Hematopoietic multipotent progenitor cell treated with erythropoietin and hydrocortisone succinate and interleukin-3 and kit ligand, for 17 days (in vitro differentiated cells): ENCODE data around the gene MAP3K2.
A peak's percentile ranks its signal among the peaks of the same experiment; 100 is the strongest.

ENCODE experiments used
- DNase-seq: peaks from one replicate; pipeline ENCODE4 v3.0.0-alpha.2; 2015; ENCODE audit warnings: low spot score

The MAP3K2 gene

GRCh38 chr2:127407091-127407490, 19.3 kb upstream of the MAP3K2 start:
- no peak for DNase-seq

DNA sequence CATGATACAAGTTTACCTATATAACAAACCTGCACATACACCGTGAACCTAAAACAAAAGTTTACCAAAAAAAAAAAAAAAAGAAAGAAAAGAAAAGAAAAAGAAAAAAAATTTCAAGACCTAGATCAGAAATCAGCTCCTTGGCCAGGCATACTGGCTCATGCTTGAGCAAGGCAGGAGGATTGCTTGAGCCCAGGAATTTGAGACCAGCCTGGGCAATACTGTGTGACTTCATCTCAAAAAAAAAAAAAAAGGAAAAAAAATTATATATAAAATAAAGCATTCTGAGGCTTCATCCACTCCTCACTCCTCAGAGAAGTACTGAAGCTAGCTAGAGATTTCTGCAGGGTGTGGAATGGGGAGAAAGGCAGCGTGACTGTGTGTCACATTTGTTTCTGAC, 18.7 kb upstream of the MAP3K2 start:
- no peak for DNase-seq

- DNase-seq, result no peak
Measured at GRCh38 chr2:127405255-127405610, 17.5 kb upstream of the MAP3K2 start.

DNA sequence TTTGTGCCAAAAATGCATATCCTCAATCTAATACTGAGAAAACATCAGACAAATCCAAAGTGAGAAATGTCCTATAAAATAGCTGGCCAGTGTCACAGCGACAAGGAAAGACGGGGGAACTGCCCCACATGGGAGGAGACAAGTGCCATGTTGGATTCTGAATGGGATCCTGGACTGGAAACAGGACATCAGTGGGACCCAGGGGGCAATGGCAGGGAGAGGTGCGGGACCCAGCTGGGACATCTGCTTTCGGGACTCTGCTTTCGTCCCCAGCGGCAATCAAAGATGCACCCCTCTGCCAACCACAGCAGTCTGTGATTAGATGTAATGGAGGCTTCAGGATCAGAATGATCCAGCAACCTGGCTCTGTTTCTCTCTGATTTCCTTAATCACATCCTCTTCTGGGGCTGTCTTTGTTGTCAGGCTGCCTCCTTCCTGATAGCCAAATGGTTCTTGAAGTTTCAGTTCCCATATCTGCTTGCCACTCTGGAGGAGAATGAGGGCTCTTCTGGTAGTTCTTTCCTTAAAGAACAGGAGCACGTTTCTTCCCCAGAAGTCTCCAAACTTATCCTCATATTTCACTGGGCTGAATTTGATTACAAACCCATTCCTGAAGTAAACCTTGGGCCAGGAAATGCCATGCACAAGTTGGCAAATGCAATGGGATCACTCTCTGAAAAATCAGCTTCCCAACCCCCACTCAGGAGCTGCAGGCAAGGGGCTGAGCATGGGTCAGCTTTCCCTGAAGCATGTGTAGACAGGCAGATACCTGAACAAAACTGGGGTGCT, 16.9 kb upstream of the MAP3K2 start:
- no peak for DNase-seq

DNA sequence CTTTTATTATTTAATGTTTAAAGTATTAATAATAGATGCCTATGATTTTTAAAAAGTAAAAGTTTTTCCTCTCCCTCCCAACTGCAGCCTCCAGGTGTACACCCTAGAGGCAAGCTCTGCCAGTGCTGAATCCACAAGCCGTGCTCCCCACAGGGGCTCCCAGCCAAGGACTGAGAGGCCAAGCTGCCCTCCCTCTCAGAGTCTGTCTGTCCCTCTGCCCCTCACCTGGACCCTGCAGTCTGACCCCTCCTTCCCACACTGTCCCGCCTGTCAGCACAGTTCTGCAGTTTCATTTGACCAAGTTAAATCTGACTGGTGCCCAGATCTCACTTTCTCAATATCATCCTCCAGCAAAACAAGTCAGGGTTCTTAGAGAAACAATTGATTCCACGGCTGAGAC, 15.7 kb upstream of the MAP3K2 start:
- DNase-seq, result no peak

DNA sequence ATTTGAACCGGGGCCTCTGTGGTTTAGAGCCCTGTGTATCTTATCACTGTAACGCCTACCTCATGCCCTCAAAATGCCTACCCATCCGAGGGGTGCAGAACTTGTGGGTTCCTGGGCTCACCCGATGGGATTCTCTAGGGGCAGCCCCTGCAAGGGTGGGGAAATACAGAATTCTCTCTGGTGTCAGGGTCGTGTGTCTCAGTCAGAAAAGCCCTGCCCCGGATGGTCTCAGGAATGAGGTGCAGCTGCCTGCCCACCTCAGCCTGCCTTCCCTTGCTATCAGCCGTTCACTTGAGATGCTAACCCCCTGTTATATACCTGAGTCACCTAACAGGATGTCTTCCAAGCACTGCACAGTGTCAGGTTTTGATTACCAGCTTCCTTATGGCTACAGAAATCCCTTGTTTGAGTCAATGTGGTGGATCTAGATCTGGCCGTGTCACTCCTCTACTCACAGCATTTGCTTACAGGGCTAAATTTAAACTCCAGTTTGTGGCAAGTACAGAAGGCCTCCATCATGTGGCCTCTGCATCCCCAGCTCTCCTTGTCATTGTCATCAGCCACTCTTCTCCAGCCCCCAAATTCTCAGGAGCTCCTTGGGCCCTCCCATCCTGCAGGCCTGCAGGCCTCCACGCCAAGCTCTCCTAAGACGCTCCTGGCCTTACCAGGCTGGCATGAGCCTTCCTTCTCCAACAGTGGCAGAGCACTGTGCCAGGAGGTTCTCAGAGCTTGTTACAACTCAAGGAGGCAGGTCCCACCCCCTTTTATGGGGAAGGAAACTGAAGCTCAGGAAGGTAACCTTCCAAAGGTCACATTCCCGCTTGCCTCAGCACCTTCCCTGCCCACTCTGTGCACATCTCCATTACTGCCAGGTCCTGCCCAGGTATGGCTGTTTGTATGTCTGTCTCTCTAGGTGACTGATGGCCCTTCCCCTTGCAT, 14.3 kb upstream of the MAP3K2 start:
- DNase-seq, result no peak

- no peak for DNase-seq
Measured at GRCh38 chr2:127400897-127401756, 13.4 kb upstream of the MAP3K2 start.

DNA sequence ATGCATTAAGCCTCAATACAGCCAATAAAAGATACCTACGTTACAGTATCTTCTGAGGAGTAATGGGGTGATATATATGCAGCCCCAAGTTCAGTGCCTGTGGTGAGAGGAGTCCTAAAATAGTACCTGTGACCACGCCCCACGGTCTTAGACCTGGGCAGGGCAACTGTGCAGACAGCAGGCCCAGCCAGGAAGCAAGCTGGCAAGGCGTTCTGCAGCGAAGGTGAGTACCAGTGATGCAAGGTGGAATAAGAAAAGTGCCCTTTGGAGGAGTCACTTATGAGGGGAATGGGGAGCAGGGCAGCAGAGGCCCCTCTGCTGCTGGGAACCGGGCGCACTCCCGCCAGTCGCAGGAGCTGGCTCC, 12.7 kb upstream of the MAP3K2 start:
- DNase-seq, result no peak

DNA sequence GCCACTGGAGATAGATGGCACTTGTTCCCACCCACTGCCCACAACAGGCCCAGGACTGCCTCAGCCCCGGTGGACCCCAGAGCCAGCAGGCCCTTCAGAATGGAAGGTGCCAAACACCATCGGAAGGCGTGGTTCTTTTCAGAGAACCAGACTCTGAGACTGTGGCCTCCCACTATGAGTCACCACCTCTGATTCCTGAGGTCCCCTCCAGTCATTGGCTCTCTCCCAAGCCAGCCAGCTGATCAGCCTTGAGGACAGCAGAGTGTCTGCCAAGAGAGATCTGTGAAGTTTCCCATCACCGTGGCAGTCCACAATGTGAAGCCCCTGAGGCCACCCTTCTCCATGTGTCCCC, 10.4 kb upstream of the MAP3K2 start:
- peak; percentile 90 for DNase-seq

DNA sequence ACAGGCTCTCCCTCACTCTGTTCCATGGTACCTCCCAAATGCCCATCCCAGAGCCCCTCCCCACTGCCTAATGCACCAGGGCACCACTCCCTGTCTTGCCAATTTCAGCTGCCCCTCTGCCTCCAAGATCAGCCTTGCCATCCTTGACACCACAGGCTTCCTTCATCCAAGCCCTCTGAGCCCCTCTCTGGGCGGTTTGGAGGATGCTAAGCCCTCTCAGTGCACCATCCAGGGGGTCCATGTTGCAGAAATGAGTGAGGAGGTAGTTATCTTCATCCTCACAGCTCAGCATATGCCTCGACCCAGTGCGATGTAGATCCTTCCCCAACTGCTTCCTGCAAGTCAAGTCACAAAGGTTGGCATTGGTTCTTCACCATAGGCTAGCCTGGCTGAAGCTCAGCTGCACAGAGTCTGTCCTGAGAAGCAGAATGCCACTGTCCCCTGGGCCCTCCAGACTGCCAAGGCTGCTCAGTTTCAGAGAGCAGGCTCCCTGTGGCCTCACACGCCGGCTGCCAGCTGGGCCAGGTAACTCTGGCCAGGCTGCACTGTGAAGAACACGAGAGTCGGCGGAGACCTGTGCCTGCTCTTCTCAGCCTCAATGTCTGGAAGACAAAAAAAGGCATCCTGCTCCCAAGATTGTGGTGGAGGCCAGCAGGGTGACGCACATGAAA, 9.9 kb upstream of the MAP3K2 start:
- no peak for DNase-seq

GRCh38 chr2:127394492-127394891, 6.7 kb upstream of the MAP3K2 start:
- no peak for DNase-seq

DNA sequence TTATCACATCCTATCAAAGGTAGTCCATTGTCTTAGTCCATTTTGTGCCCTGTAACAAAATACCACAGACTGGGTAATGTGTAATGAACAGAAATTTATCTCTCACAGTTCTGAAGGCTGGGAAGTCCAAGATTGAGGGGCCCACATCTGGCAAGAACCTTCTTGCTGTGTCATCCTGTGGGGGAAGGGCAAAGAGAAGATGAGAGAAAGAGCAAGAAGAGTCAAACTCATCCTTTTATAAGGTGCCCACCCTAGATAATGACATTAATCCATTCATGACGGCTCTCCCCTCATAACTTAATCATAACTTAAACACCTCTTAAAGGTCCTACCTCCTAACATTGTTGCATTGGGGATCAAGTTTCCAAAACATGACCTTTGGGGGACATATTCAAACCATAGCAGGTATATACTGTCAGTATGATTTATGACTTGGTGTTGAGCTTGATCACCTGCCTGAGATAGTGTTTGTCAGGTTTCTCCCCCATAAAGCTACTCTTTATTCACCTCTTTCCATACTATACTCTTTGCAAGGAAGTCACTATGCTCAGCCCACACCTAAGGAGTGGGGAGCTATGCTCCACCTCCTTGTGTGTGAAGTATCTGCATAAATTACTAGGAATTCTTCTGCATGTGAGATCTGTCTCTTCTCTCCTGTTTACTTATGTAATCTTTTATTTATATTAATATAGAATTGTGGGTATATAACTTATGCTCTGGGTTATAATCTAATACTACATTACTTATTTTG, 5.2 kb upstream of the MAP3K2 start:
- peak; percentile 40 for DNase-seq

- peak; percentile 14 for DNase-seq
Measured at GRCh38 chr2:127392133-127392827, 4.5 kb upstream of the MAP3K2 start.

DNA sequence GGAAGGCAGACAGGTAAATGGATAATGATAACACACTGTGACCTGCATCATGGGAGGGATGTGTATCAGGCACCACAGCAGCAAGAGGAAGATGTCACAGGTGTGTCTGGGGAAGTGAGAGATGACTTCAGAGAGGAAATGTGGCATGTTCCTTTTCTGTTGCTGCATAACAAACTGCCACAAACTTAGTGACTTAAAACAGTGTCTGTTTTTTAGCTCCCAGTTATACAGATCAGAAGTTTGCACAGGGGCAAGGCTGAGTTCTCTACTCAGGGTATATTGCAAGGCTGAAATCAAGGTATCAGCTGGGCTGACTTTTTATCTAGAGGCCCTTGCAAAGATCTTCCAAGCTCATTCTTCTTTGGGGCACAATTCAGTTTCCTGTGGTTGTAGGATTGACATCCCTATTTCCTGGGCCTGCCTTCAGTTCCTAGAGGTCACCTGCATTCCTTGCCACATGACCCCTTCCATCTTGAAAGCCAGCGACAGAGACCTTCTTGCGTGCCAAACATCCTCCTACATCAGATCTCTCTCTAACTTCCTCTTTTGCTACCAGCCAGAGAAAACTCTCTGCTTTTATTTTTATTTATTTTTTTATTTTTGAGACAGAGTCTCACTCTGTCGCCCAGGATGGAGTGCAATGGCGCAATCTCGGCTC, 2.1 kb upstream of the MAP3K2 start:
- no peak for DNase-seq

DNA sequence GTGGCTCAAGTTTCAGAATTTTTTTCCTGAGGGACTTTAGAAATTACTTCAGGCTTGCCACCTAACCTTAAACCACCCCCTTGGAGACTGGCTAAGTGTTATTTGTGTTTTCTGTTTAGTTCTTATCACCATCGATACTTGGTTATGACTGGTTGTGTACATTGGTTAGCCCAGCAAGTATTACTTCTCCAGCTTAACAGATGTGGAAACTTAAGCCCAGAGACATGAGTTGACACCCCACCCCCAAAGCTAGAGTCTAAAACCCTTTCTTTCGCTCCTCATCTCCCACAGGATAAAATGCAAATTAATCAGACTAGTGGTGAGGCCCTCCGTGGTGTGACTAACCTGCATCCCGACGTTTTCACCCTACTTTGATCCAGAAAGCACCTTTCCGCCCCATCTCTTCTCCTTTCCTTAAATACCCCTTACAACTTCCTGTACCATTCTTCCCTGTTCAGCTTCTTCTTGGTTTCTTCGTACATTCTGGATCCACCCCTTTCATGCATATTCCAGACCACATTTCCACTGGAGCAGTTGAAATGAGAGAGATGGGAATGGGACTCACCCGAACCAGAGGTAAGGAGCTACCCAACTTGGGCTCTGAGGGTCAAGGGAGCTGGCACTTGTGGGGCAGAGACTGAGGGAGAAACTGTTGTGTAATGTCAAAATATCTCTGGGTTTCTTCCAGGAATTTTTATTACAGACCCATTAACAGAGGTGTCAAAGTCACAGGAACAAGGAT, 819 bp upstream of the MAP3K2 start:
- DNase-seq, result no peak

DNA sequence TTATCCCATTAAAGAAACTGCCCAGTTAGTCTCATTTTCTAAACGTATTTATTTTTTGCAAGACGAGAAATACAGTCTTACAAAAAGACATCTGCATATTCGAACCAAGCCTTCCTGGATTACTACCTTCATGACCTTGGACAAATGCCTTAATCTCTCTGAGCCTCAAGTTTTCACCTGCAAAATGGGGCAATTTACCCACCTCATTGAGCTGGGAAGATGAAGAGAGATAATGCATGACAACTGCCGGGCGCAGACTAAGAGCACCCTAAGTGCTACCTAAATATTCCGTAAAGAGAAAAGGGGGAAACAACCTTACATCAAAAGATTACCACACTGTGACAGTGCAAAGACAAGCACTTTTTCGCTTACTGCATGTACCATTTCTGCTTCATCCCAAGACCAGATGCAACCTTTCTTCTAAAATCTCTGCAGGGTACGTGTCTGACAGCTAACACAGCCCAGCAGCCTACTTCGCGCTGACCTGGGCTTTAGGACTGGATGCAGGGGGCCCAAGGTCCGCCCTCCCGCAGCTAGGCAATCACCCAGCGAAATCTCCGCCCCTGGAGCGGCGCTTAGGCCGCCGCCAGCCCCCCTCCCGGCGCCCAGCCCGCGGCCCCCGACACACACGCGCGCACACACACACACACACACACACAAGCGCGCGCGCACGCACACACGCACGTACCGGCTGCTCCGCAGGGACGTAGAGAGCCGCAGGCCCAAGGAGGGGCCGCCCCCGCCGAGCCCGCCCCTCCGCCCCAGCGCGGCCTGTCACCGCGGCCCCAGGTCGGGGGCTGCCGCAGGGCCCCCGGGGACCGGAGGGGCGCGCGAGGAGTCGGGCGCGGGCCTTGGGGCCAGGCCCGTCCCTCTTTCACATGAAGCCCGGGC, 766 bp downstream of the MAP3K2 start:
- peak; percentile 76 for DNase-seq

DNA sequence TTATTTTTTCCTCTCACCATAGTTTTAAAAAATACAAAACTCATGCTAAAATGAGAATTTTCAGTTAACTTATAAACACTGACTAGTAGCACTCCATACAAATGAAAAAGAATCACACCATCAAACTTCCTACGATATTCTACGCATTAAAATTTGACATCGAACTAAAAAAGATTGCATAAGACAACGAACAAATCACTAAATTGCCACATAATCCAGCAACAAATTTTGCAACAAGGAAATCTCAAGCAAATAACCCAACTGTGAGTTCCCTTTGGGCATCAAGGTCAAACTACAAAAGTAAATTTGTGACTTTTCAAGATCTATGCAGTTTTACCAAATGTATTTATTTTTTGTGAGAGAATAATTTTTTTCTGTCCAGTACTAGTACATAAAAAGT, 1.5 kb downstream of the MAP3K2 start:
- no peak for DNase-seq

DNA sequence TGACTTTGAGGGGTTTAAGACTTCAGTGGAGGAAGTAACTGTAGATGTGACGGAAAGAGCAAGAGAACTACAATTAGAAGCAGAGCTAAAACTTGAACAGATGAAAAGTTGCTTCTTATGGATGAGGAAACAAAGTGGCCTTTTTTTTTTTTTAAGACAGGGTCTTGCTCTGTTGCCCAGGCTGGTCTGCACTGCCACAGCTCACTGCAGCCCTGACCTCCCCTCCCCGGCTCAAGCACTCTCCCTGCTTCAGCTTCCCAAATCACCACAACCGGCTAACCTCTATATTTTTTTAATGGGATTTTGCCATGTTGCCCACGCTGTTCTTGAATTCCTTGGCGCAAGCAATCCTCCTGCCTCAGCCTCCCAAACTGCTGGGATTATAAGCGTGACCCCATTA, 3.2 kb downstream of the MAP3K2 start:
- no peak for DNase-seq
